Measurements from ENCODE around the gene RCOR1.

The RCOR1 gene

DNA sequence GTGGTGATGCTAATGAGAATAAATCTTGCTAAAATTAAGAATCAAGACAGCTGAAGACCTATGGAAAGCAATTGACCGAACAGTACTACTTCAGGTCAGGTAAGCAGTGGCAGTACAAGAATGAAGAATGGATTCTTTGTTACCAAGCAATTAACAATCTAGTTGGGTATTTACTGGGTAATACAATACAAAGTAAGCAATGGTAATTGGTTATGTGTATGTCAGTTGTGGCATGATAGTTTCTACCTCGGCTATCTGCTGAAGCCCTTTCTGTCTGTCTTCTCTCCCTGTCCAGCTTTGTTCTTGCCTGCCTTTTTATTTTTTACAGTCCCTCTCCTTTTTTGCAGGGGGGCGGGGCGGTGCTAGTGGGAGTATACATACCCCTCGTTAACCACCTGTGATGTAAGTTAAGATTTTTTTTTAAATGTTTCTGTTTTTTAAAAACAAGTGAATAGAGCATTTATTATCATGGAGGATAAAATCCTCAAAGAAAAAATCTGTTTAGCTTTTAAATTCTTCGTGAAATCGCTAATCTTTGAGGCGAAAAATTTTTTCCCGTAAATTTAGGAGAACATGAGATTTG, 75.9 kb downstream of the RCOR1 start:
- no peak overlapping the region for H4K8ac ChIP-seq (ENCODE audit: low read depth, low read length)
- H2BK15ac ChIP-seq (ENCODE audit: low read length), result no peak overlapping the region
- no peak overlapping the region for H3K4me3 ChIP-seq (ENCODE audit: low read length in 2 of 2)
- no peak overlapping the region for H2BK12ac ChIP-seq (ENCODE audit: low read length)
- H2AFZ ChIP-seq (ENCODE audit: low read length), result no peak overlapping the region
- H3K9me3 ChIP-seq (replicated peaks in 1 of 2; ENCODE audit: control insufficient read depth in 2 of 2, insufficient read depth in 1 of 2, low read depth in 1 of 2, low read length in 2 of 2), result peaks cover 0 to 6% of the 10 kb centered on the region in 2 donors
- no peak overlapping the region for H3K4ac ChIP-seq (ENCODE audit: low read length)
- peaks cover 0 to 4% of the 10 kb centered on the region in 2 donors for H3K4me1 ChIP-seq (ENCODE audit: control insufficient read depth in 2 of 2, insufficient read depth in 1 of 2, low read depth in 1 of 2, low read length in 2 of 2)
- H3K14ac ChIP-seq (ENCODE audit: low read length), result no peak overlapping the region
- no CpG with 5 or more reads among the region's 9 CpGs for WGBS, 2 donors (ENCODE audit: extremely low coverage in 2 of 2, insufficient read length in 2 of 2, insufficient replicate concordance in 1 of 2)
- H2BK120ac ChIP-seq (ENCODE audit: low read depth, low read length), result no peak overlapping the region
- no peaks in the 10 kb centered on the region for H3K27me3 ChIP-seq (ENCODE audit: control insufficient read depth in 3 of 3, insufficient read depth in 3 of 3, low read depth in 1 of 3, low read length in 3 of 3)
- H3K4me2 ChIP-seq (ENCODE audit: insufficient read depth, low read length, poor library complexity, severe bottlenecking), result no peak overlapping the region
- DNase-seq (ENCODE audit: low spot score), result no peak
- peaks cover 3% of the 10 kb centered on the region for H3K79me1 ChIP-seq (ENCODE audit: low read depth, low read length)
- H3K27ac ChIP-seq (replicated peaks; ENCODE audit: low read length), result no peak overlapping the region
- H3K36me3 ChIP-seq (replicated peaks in 1 of 2; ENCODE audit: control insufficient read depth in 2 of 2, insufficient read depth in 2 of 2, low read length in 2 of 2), result no peaks in the 10 kb centered on the region
- no peak overlapping the region for H3K18ac ChIP-seq (ENCODE audit: low read length)
- no peak overlapping the region for H2BK5ac ChIP-seq (ENCODE audit: low read length)
- H3K9ac ChIP-seq (ENCODE audit: low read depth, low read length, poor library complexity), result no peak overlapping the region
- no peak overlapping the region for H4K91ac ChIP-seq (ENCODE audit: low read depth, low read length, poor library complexity)
- no peak overlapping the region for H3K23ac ChIP-seq (ENCODE audit: low read depth, low read length, poor library complexity)
- no peak overlapping the region for H2AK5ac ChIP-seq (ENCODE audit: low read depth, low read length)

- H3K9me3 ChIP-seq (replicated peaks in 1 of 2; ENCODE audit: control insufficient read depth in 2 of 2, insufficient read depth in 1 of 2, low read depth in 1 of 2, low read length in 2 of 2), result peaks cover 4 to 12% of the 10 kb centered on the region in 2 donors
- H2AK5ac ChIP-seq (ENCODE audit: low read depth, low read length), result no peak overlapping the region
- H3K4me3 ChIP-seq (ENCODE audit: low read length in 2 of 2), result peak overlapping the region in 1 of 2 donors; percentile 60
- H3K36me3 ChIP-seq (replicated peaks in 1 of 2; ENCODE audit: control insufficient read depth in 2 of 2, insufficient read depth in 2 of 2, low read length in 2 of 2), result no peaks in the 10 kb centered on the region
- no peak overlapping the region for H2BK12ac ChIP-seq (ENCODE audit: low read length)
- H3K18ac ChIP-seq (ENCODE audit: low read length), result no peak overlapping the region
- H3K79me1 ChIP-seq (ENCODE audit: low read depth, low read length), result peaks cover 3% of the 10 kb centered on the region
- no peak overlapping the region for H3K9ac ChIP-seq (ENCODE audit: low read depth, low read length, poor library complexity)
- no peak overlapping the region for H2AFZ ChIP-seq (ENCODE audit: low read length)
- H3K27me3 ChIP-seq (ENCODE audit: control insufficient read depth in 3 of 3, insufficient read depth in 3 of 3, low read depth in 1 of 3, low read length in 3 of 3), result no peaks in the 10 kb centered on the region
- no peak overlapping the region for H3K4me2 ChIP-seq (ENCODE audit: insufficient read depth, low read length, poor library complexity, severe bottlenecking)
- peaks cover 0 to 4% of the 10 kb centered on the region in 2 donors for H3K4me1 ChIP-seq (ENCODE audit: control insufficient read depth in 2 of 2, insufficient read depth in 1 of 2, low read depth in 1 of 2, low read length in 2 of 2)
- no peak overlapping the region for H3K23ac ChIP-seq (ENCODE audit: low read depth, low read length, poor library complexity)
- no peak overlapping the region for H4K8ac ChIP-seq (ENCODE audit: low read depth, low read length)
- no peak overlapping the region for H2BK120ac ChIP-seq (ENCODE audit: low read depth, low read length)
- no peak overlapping the region for H2BK15ac ChIP-seq (ENCODE audit: low read length)
- H3K14ac ChIP-seq (ENCODE audit: low read length), result no peak overlapping the region
- H3K27ac ChIP-seq (replicated peaks; ENCODE audit: low read length), result no peak overlapping the region
- H4K91ac ChIP-seq (ENCODE audit: low read depth, low read length, poor library complexity), result no peak overlapping the region
- no peak for DNase-seq (ENCODE audit: low spot score)
- H2BK5ac ChIP-seq (ENCODE audit: low read length), result no peak overlapping the region
- no peak overlapping the region for H3K4ac ChIP-seq (ENCODE audit: low read length)
- WGBS, 2 donors (ENCODE audit: extremely low coverage in 2 of 2, insufficient read length in 2 of 2, insufficient replicate concordance in 1 of 2), result no CpG with 5 or more reads among the region's 3 CpGs
Measured at GRCh38 chr14:102671410-102671809, 79.0 kb downstream of the RCOR1 start.

DNA sequence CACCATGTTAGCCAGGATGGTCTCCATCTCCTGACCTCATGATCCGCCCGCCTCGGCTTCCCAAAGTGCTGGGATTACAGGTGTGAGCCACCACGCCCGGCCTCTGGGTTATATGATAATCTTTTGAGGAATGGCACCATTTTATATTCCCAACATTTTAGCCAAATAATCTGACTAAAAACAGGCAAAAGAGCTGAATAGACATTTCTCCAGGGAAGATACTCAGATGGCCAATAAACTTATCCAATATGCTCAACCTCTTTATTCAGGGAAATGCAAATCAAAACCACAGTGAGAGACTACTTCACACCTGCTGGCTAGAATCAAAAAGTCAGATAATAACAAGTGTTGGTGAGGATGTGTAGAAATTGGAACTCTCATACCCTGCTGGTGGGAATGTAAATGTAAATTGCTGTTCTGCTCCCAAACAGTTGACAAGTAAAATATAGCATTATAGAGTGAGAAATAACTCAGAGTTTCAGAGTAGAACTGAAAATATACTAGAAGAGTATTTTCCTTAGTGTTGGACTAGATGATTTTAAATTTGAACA, 80.0 kb downstream of the RCOR1 start:
- H3K9me3 ChIP-seq (replicated peaks in 1 of 2; ENCODE audit: control insufficient read depth in 2 of 2, insufficient read depth in 1 of 2, low read depth in 1 of 2, low read length in 2 of 2), result peaks cover 4 to 12% of the 10 kb centered on the region in 2 donors
- no peaks in the 10 kb centered on the region for H3K79me1 ChIP-seq (ENCODE audit: low read depth, low read length)
- no peak overlapping the region for H3K23ac ChIP-seq (ENCODE audit: low read depth, low read length, poor library complexity)
- no peak overlapping the region for H3K4ac ChIP-seq (ENCODE audit: low read length)
- WGBS, 2 donors (ENCODE audit: extremely low coverage in 2 of 2, insufficient read length in 2 of 2, insufficient replicate concordance in 1 of 2), result no CpG with 5 or more reads among the region's 5 CpGs
- no peak overlapping the region for H3K4me3 ChIP-seq (ENCODE audit: low read length in 2 of 2)
- no peak overlapping the region for H3K4me2 ChIP-seq (ENCODE audit: insufficient read depth, low read length, poor library complexity, severe bottlenecking)
- no peak overlapping the region for H2BK5ac ChIP-seq (ENCODE audit: low read length)
- H3K4me1 ChIP-seq (ENCODE audit: control insufficient read depth in 2 of 2, insufficient read depth in 1 of 2, low read depth in 1 of 2, low read length in 2 of 2), result peaks cover 0 to 4% of the 10 kb centered on the region in 2 donors
- no peak overlapping the region for H2BK120ac ChIP-seq (ENCODE audit: low read depth, low read length)
- no peak overlapping the region for H3K18ac ChIP-seq (ENCODE audit: low read length)
- no peak overlapping the region for H3K9ac ChIP-seq (ENCODE audit: low read depth, low read length, poor library complexity)
- DNase-seq (ENCODE audit: low spot score), result no peak
- H2AFZ ChIP-seq (ENCODE audit: low read length), result no peak overlapping the region
- H2BK15ac ChIP-seq (ENCODE audit: low read length), result no peak overlapping the region
- no peak overlapping the region for H2BK12ac ChIP-seq (ENCODE audit: low read length)
- no peak overlapping the region for H4K91ac ChIP-seq (ENCODE audit: low read depth, low read length, poor library complexity)
- no peak overlapping the region for H3K14ac ChIP-seq (ENCODE audit: low read length)
- H3K27ac ChIP-seq (replicated peaks; ENCODE audit: low read length), result no peak overlapping the region
- no peaks in the 10 kb centered on the region for H3K27me3 ChIP-seq (ENCODE audit: control insufficient read depth in 3 of 3, insufficient read depth in 3 of 3, low read depth in 1 of 3, low read length in 3 of 3)
- no peaks in the 10 kb centered on the region for H3K36me3 ChIP-seq (replicated peaks in 1 of 2; ENCODE audit: control insufficient read depth in 2 of 2, insufficient read depth in 2 of 2, low read length in 2 of 2)
- no peak overlapping the region for H4K8ac ChIP-seq (ENCODE audit: low read depth, low read length)
- no peak overlapping the region for H2AK5ac ChIP-seq (ENCODE audit: low read depth, low read length)

DNA sequence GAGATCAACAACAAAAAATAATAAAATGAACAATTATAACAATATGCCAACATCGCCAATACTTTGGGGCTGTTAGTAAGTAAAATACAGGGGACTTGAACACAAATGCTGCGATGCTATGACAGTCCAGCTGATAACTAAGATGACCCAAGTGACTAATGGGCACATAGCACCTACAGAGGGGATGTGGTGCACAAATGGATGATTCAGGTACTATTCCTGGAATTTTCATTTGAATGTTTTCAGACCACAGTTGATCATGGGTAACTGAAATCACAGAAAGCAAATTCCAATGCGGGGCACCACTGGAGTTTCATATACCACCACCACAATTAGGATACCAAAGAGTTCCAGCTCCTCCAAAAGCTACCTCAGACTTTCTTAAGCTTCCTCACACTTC, 82.9 kb downstream of the RCOR1 start:
- Histone ChIP-seq H4K8ac (ENCODE audit: low read depth, low read length) (no peak overlapping the region), H3K27me3 (ENCODE audit: control insufficient read depth in 3 of 3, insufficient read depth in 3 of 3, low read depth in 1 of 3, low read length in 3 of 3) (no peaks in the 10 kb centered on the region), H2BK12ac (ENCODE audit: low read length) (no peak overlapping the region), H3K27ac (replicated peaks; ENCODE audit: low read length) (no peak overlapping the region), H3K4me3 (ENCODE audit: low read length in 2 of 2) (no peak overlapping the region), H3K9me3 (replicated peaks in 1 of 2; ENCODE audit: control insufficient read depth in 2 of 2, insufficient read depth in 1 of 2, low read depth in 1 of 2, low read length in 2 of 2) (peaks cover 4 to 12% of the 10 kb centered on the region in 2 donors), H2BK5ac (ENCODE audit: low read length) (no peak overlapping the region), H2BK120ac (ENCODE audit: low read depth, low read length) (no peak overlapping the region), H3K23ac (ENCODE audit: low read depth, low read length, poor library complexity) (no peak overlapping the region), H3K4ac (ENCODE audit: low read length) (no peak overlapping the region), H3K4me2 (ENCODE audit: insufficient read depth, low read length, poor library complexity, severe bottlenecking) (no peak overlapping the region), H3K79me1 (ENCODE audit: low read depth, low read length) (no peaks in the 10 kb centered on the region), H3K36me3 (replicated peaks in 1 of 2; ENCODE audit: control insufficient read depth in 2 of 2, insufficient read depth in 2 of 2, low read length in 2 of 2) (no peaks in the 10 kb centered on the region), H2AK5ac (ENCODE audit: low read depth, low read length) (no peak overlapping the region), H3K4me1 (ENCODE audit: control insufficient read depth in 2 of 2, insufficient read depth in 1 of 2, low read depth in 1 of 2, low read length in 2 of 2) (no peaks in the 10 kb centered on the region), H2AFZ (ENCODE audit: low read length) (no peak overlapping the region), H4K91ac (ENCODE audit: low read depth, low read length, poor library complexity) (no peak overlapping the region), H2BK15ac (ENCODE audit: low read length) (no peak overlapping the region), H3K18ac (ENCODE audit: low read length) (no peak overlapping the region), H3K14ac (ENCODE audit: low read length) (no peak overlapping the region), H3K9ac (ENCODE audit: low read depth, low read length, poor library complexity) (no peak overlapping the region)
- WGBS, 2 donors (ENCODE audit: extremely low coverage in 2 of 2, insufficient read length in 2 of 2, insufficient replicate concordance in 1 of 2), result no CpG with 5 or more reads among the region's 3 CpGs
- DNase-seq (ENCODE audit: low spot score), result no peak

Measured in neuronal stem cell (in vitro differentiated cells).